SK-N-SH (cell line): ENCODE results near the gene TMEM212. TPM values are rescaled to one million over a fixed set of nuclear protein-coding genes. Genes with fewer than 3 reads are reported as not detected.

Experiments
- CTCF ChIA-PET: fragments of 300-600, 350-600 bp; formaldehyde crosslinking; extraction: SDS; loops from one replicate; lab custom pipeline; 2021; lab: Yijun Ruan, JAX
- POLR2A ChIA-PET: fragments of 350-600 bp; sonication (Branson Sonifier 250); formaldehyde crosslinking; extraction: SDS; loops from one replicate; lab custom pipeline; 2020; ENCODE audit warnings: antibody characterized with exemption, inconsistent platforms; lab: Yijun Ruan, JAX
- DNase-seq: peaks from one replicate; pipeline ENCODE4 v3.0.0; 2012
- H2AFZ ChIP-seq: fragments of 200-600 bp; sonication (generic); 2 replicates; pipeline ENCODE4 v1.8.1; 2016; ENCODE audit warnings: antibody characterized with exemption, mild to moderate bottlenecking, low read depth
- H3F3A ChIP-seq: fragments of 200-600 bp; sonication (generic); replicated peaks from 2 replicates; pipeline ENCODE3; 2016; ENCODE audit warnings: antibody characterized with exemption, mild to moderate bottlenecking; ENCODE audit not compliant: insufficient read depth
- H3K27ac ChIP-seq, 2 experiments: fragments of 200-500 bp in 1 of 2; fragments of 200-600 bp in 1 of 2; sonication (Bioruptor generic) in 1 of 2; sonication (generic), shearing (Covaris generic) in 1 of 2; 2 replicates each; pipeline versions ENCODE4 v1.5.1 to v1.6.1; 2014 to 2016; ENCODE audit warnings: low read depth in 2 of 2, inconsistent platforms in 1 of 2, low read length in 1 of 2, mild to moderate bottlenecking in 1 of 2, mixed read lengths in 1 of 2
- H3K27me3 ChIP-seq: fragments of 200-600 bp; sonication (generic), shearing (Covaris generic); 2 replicates; pipeline ENCODE4 v1.6.1; 2016; ENCODE audit warnings: mixed run types; ENCODE audit not compliant: insufficient read depth
- H3K36me3 ChIP-seq, 2 experiments: fragments of 200-500 bp in 1 of 2; fragments of 200-600 bp in 1 of 2; sonication (Bioruptor generic) in 1 of 2; sonication (generic) in 1 of 2; replicated peaks in 1 of 2; 2 replicates each; pipeline versions ENCODE3 to v1.5.1; 2014 to 2016; ENCODE audit warnings: low read length in 1 of 2, mild to moderate bottlenecking in 1 of 2; ENCODE audit not compliant: insufficient read depth in 2 of 2, control insufficient read depth in 1 of 2
- H3K4me1 ChIP-seq, 2 experiments: fragments of 200-500 bp in 1 of 2; fragments of 200-600 bp in 1 of 2; sonication (Bioruptor generic) in 1 of 2; sonication (generic), shearing (Covaris generic) in 1 of 2; 2 replicates each; pipeline versions ENCODE4 v1.5.1 to v1.6.1; 2014 to 2016; ENCODE audit warnings: low read depth in 1 of 2, low read length in 1 of 2, mixed run types in 1 of 2; ENCODE audit not compliant: insufficient read depth in 2 of 2, control insufficient read depth in 1 of 2
- H3K4me2 ChIP-seq: fragments of 200-600 bp; sonication (generic), shearing (Covaris generic); 2 replicates; pipeline ENCODE4 v1.6.1; 2017; ENCODE audit warnings: mixed run types
- H3K4me3 ChIP-seq, 2 experiments: fragments of 200-500 bp in 1 of 2; fragments of 200-600 bp in 1 of 2; sonication (Bioruptor generic) in 1 of 2; sonication (generic), shearing (Covaris generic) in 1 of 2; 2 replicates each; pipeline versions ENCODE4 v1.5.1 to v1.8.1; 2014 to 2016; ENCODE audit warnings: low read depth in 2 of 2, inconsistent platforms in 1 of 2, low read length in 1 of 2, mild to moderate bottlenecking in 1 of 2, mixed read lengths in 1 of 2, moderate library complexity in 1 of 2
- H3K79me2 ChIP-seq: fragments of 200-600 bp; sonication (generic); 2 replicates; pipeline ENCODE4 v1.8.1; 2017; ENCODE audit warnings: mild to moderate bottlenecking; ENCODE audit not compliant: insufficient read depth
- H3K9ac ChIP-seq: fragments of 200-600 bp; sonication (generic); 2 replicates; pipeline ENCODE4 v1.6.1; 2017; ENCODE audit warnings: mixed run types
- H3K9me2 ChIP-seq: fragments of 200-600 bp; sonication (generic); 2 replicates; pipeline ENCODE4 v1.6.1; 2017; ENCODE audit warnings: mixed run types
- H3K9me3 ChIP-seq: fragments of 200-600 bp; sonication (generic); 2 replicates; pipeline ENCODE4 v1.6.1; 2017; ENCODE audit warnings: mixed run types, mild to moderate bottlenecking, moderate library complexity
- H4K20me1 ChIP-seq: fragments of 200-600 bp; sonication (generic); 2 replicates; pipeline ENCODE4 v1.6.1; 2017; ENCODE audit warnings: mild to moderate bottlenecking, mixed run types; ENCODE audit not compliant: insufficient read depth
- CHD2 ChIP-seq: fragments of 150-350 bp; IDR thresholded peaks from 2 replicates; pipeline ENCODE4 v1.6.1; 2018; ENCODE audit warnings: low read length; ENCODE audit not compliant: partially characterized antibody
- ELF1 ChIP-seq: IDR thresholded peaks from 2 replicates; pipeline ENCODE4 v1.4.0; 2012
- FOSL2 ChIP-seq: IDR thresholded peaks from 2 replicates; pipeline ENCODE4 v1.4.0; 2012; ENCODE audit warnings: low read depth, mild to moderate bottlenecking, moderate library complexity, borderline replicate concordance
- FOXM1 ChIP-seq: IDR thresholded peaks from 2 replicates; pipeline ENCODE4 v1.4.0; 2012; ENCODE audit warnings: low read depth, mild to moderate bottlenecking
- GABPA ChIP-seq: IDR thresholded peaks from 2 replicates; pipeline ENCODE4 v1.4.0; 2012; ENCODE audit warnings: low read depth, mild to moderate bottlenecking
- JUND ChIP-seq: IDR thresholded peaks from 2 replicates; pipeline ENCODE4 v1.4.0; 2012
- MEF2A ChIP-seq: IDR thresholded peaks from 2 replicates; pipeline ENCODE4 v1.4.0; 2012; ENCODE audit warnings: low read depth, borderline replicate concordance
- PBX3 ChIP-seq: IDR thresholded peaks from 2 replicates; pipeline ENCODE4; 2012
- POLR2AphosphoS5 ChIP-seq: IDR thresholded peaks from 2 replicates; pipeline ENCODE4 v1.6.1; 2012; ENCODE audit warnings: low read depth, low read length
- RAD21 ChIP-seq: IDR thresholded peaks from 2 replicates; pipeline ENCODE4 v1.6.1; 2012; ENCODE audit warnings: mild to moderate bottlenecking, low read length
- RCOR1 ChIP-seq: fragments of 150-350 bp; IDR thresholded peaks from 2 replicates; pipeline ENCODE4 v1.6.1; 2017; ENCODE audit warnings: antibody characterized with exemption, low read length
- RFX5 ChIP-seq: IDR thresholded peaks from 2 replicates; pipeline ENCODE4 v1.6.1; 2012; ENCODE audit warnings: mild to moderate bottlenecking, improper control_type of control experiment, low read length
- TAF1 ChIP-seq: IDR thresholded peaks from 2 replicates; pipeline ENCODE4 v1.6.1; 2012; ENCODE audit warnings: low read depth, mild to moderate bottlenecking, low read length, moderate library complexity, borderline replicate concordance
- TCF12 ChIP-seq: IDR thresholded peaks from 2 replicates; pipeline ENCODE4 v1.4.0; 2012
- WGBS: methylation state at CpG from one replicate; pipeline ENCODE4 v1.1.6; 2017; ENCODE audit warnings: low lambda C conversion rate; 5-methylcytosine and 5-hydroxymethylcytosine counted together
- polyA plus RNA-seq, 3 experiments: library from polyadenylated mRNA; depleted of rRNA; stranded (reverse); fragments of >200 nt; gene quantifications; 2 replicates each; pipeline ENCODE4 v1.2.3, GENCODE V29; 2012
- TF ChIP-seq, protein P1 (sequence below): IDR thresholded peaks from 2 replicates; pipeline ENCODE4 v1.6.1; 2012; ENCODE audit warnings: mild to moderate bottlenecking, low read depth, low read length, moderate library complexity
- TF ChIP-seq, protein P2 (sequence below): IDR thresholded peaks from 2 replicates; pipeline ENCODE4 v1.4.0; 2012; ENCODE audit warnings: low read depth, borderline replicate concordance

TMEM212 gene
- polyA plus RNA-seq, 1 of the 3 experiments (the other 2 are of a cell fraction): not detected

DNA sequence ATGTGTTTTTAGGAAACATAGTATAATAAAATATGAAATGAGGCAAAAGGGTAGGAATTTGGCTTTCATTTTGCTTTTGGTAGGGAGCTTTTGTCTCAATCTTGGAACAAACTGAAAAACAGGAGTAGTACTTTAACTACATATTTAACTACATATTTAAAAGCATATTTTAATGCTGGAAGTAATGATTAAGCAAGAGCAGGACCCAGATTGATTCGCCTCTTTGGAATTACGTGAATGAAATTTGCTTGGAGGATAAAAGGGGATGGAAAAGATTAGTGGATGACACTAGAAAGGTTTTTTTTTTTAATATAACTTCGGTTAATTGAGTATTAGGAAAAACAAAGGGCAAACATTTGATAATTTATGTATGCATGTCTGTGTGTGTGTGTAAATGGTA, 11.2 kb upstream of the TMEM212 start:
- Histone ChIP-seq H3K9me3 (no peaks in the 10 kb centered on the region), H3K9ac (no peak overlapping the region), H3K79me2 (no peaks in the 10 kb centered on the region), H3K9me2 (no peaks in the 10 kb centered on the region), H3K36me3 (no peaks in the 10 kb centered on the region), H3K4me2 (no peak overlapping the region), H3K4me3 (no peak overlapping the region), H3F3A (peaks cover 9% of the 10 kb centered on the region), H2AFZ (peak overlapping the region; percentile 27), H3K27ac (peak overlapping the region in 1 of 2 experiments; percentile 17; a peak in 1 of 4 replicates), H3K4me1 (peaks cover 5 to 8% of the 10 kb centered on the region in 2 experiments; a peak in 3 of 4 replicates), H3K27me3 (no peaks in the 10 kb centered on the region), H4K20me1 (no peaks in the 10 kb centered on the region)
- WGBS: 52% methylated on average over 3 of the region's 3 CpGs
- DNase-seq: no peak
- TF ChIP-seq, protein P1, sequence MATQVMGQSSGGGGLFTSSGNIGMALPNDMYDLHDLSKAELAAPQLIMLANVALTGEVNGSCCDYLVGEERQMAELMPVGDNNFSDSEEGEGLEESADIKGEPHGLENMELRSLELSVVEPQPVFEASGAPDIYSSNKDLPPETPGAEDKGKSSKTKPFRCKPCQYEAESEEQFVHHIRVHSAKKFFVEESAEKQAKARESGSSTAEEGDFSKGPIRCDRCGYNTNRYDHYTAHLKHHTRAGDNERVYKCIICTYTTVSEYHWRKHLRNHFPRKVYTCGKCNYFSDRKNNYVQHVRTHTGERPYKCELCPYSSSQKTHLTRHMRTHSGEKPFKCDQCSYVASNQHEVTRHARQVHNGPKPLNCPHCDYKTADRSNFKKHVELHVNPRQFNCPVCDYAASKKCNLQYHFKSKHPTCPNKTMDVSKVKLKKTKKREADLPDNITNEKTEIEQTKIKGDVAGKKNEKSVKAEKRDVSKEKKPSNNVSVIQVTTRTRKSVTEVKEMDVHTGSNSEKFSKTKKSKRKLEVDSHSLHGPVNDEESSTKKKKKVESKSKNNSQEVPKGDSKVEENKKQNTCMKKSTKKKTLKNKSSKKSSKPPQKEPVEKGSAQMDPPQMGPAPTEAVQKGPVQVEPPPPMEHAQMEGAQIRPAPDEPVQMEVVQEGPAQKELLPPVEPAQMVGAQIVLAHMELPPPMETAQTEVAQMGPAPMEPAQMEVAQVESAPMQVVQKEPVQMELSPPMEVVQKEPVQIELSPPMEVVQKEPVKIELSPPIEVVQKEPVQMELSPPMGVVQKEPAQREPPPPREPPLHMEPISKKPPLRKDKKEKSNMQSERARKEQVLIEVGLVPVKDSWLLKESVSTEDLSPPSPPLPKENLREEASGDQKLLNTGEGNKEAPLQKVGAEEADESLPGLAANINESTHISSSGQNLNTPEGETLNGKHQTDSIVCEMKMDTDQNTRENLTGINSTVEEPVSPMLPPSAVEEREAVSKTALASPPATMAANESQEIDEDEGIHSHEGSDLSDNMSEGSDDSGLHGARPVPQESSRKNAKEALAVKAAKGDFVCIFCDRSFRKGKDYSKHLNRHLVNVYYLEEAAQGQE: no peak
- TF ChIP-seq JUND: 0 out of 2 replicates have a peak, but pooled peaks have one; percentile 9
- peak; percentile 17; the same call in 1 of the 2 replicates for TF ChIP-seq FOSL2
- TF ChIP-seq POLR2AphosphoS5: no peak
- peak; percentile 27; the same call in 1 of the 2 replicates for TF ChIP-seq TCF12
- ChIA-PET CTCF (interaction anchor here (1.8 kb wide), 1 partner anchor 186 kb away, joined by 5 read pairs; no protein-coding TSS in a partner anchor), POLR2A (no interaction called here)

GRCh38 chr3:171832989-171833388, 10.2 kb upstream of the TMEM212 start:
- H3K4me3 ChIP-seq: no peak overlapping the region
- H3F3A ChIP-seq: peaks cover 9% of the 10 kb centered on the region
- H3K36me3 ChIP-seq: no peaks in the 10 kb centered on the region
- H3K9me3 ChIP-seq: no peaks in the 10 kb centered on the region
- no peak overlapping the region for H3K9ac ChIP-seq
- H4K20me1 ChIP-seq: no peaks in the 10 kb centered on the region
- TF ChIP-seq FOXM1: no peak
- no peak for TF ChIP-seq TAF1
- no peak for TF ChIP-seq RAD21
- TF ChIP-seq, protein P2, sequence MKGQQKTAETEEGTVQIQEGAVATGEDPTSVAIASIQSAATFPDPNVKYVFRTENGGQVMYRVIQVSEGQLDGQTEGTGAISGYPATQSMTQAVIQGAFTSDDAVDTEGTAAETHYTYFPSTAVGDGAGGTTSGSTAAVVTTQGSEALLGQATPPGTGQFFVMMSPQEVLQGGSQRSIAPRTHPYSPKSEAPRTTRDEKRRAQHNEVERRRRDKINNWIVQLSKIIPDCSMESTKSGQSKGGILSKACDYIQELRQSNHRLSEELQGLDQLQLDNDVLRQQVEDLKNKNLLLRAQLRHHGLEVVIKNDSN: no peak
- TF ChIP-seq PBX3: no peak
- no peak for TF ChIP-seq ELF1
- no peak for TF ChIP-seq MEF2A
- no peak for TF ChIP-seq RCOR1
- no peak for TF ChIP-seq CHD2
- TF ChIP-seq FOSL2: no peak
- no peak for TF ChIP-seq RFX5
- TF ChIP-seq GABPA: no peak
- TF ChIP-seq, all 33 proteins: peak for 0
- WGBS: 92% methylated on average over 5 of the region's 5 CpGs
- Histone ChIP-seq H2AFZ (no peak overlapping the region), H3K4me2 (no peak overlapping the region), H3K79me2 (no peaks in the 10 kb centered on the region), H3K27ac (no peak overlapping the region; a peak in 1 of 4 replicates), H3K27me3 (no peaks in the 10 kb centered on the region), H3K9me2 (no peaks in the 10 kb centered on the region), H3K4me1 (peaks cover 5 to 8% of the 10 kb centered on the region in 2 experiments; a peak in 3 of 4 replicates)
- no peak for DNase-seq
- CTCF ChIA-PET: interaction anchor here (1.3 to 1.8 kb wide), 3 partner anchors 129 to 500 kb away, joined by 3 to 5 read pairs (median 5); no protein-coding TSS in a partner anchor
- POLR2A ChIA-PET: no interaction called here
